Stomach (tissue), 9 donors: ENCODE data around the gene ACVR1B. TPM values are rescaled to one million over a fixed set of nuclear protein-coding genes. Genes with fewer than 3 reads are reported as not detected.
"Not testable (repeated sequence)": the region's sequence is repeated elsewhere in the genome, so short reads cannot be mapped to it uniquely, and the experiment has no call there.

ENCODE experiments used
- DNase-seq, 2 donors: peaks; one replicate each; pipeline versions ENCODE4 v3.0.0 to v3.0.0-alpha.2; 2013 to 2019
- H3K27ac ChIP-seq, 5 donors: fragments of 200-600 bp in 4 of 5; sonication (generic) in 4 of 5; one replicate each; pipeline ENCODE4 v1.5.1; 2013 to 2019; ENCODE audit warnings: mild to moderate bottlenecking in 1 of 5, moderate library complexity in 1 of 5
- H3K27me3 ChIP-seq, 3 donors: fragments of 200-600 bp; sonication (generic); one replicate each; pipeline ENCODE4 v1.5.1; 2017 to 2019; ENCODE audit warnings: mixed run types in 1 of 3
- H3K36me3 ChIP-seq, 4 donors: fragments of 200-600 bp; sonication (generic); 1 replicate in 3 of 4; 2 replicates in 1 of 4; pipeline ENCODE4 v1.5.1; 2016 to 2019
- H3K4me1 ChIP-seq, 4 donors: fragments of 200-600 bp; sonication (generic); one replicate each; pipeline ENCODE4 v1.5.1; 2016 to 2019
- H3K4me3 ChIP-seq, 4 donors: fragments of 200-600 bp; sonication (generic) in 3 of 4; one replicate each; pipeline ENCODE4 v1.5.1; 2016 to 2019; ENCODE audit warnings: mild to moderate bottlenecking in 1 of 4
- H3K9me3 ChIP-seq, 4 donors: fragments of 200-600 bp; sonication (generic); one replicate each; pipeline ENCODE4 v1.5.1; 2016 to 2019
- EP300 ChIP-seq: sonication (generic); formaldehyde crosslinking; IDR thresholded peaks from one replicate; pipeline ENCODE4 v1.6.1; 2017; ENCODE audit warnings: antibody characterized with exemption
- POLR2A ChIP-seq, 4 donors: fragments of 450-650 bp; IDR thresholded peaks; one replicate each; pipeline ENCODE4 v1.6.1; 2016; ENCODE audit warnings: antibody characterized with exemption in 4 of 4, control low read depth in 2 of 4, mild to moderate bottlenecking in 1 of 4, moderate library complexity in 1 of 4
- POLR2AphosphoS5 ChIP-seq, 3 donors: sonication (generic); formaldehyde crosslinking; IDR thresholded peaks; one replicate each; pipeline ENCODE4 v1.6.1; 2016; ENCODE audit warnings: antibody characterized with exemption in 3 of 3
- WGBS, 5 donors: extraction: QIAGEN DNeasy Blood & Tissue Kit in 3 of 5; methylation state at CpG; one replicate each; pipeline versions ENCODE4 v1.1.5 to v1.1.7; 2013 to 2018; 5-methylcytosine and 5-hydroxymethylcytosine counted together
- intact Hi-C: fragments of 100-400 bp; cut with DNase I; formaldehyde crosslinking; loops from one replicate; pipeline ENCODE4 v1.15.1; 2023; ENCODE audit warnings: low total_unique reads
- polyA plus RNA-seq, 3 donors: library from polyadenylated mRNA; stranded (reverse); fragments of 200-250 nt; gene quantifications; one replicate each; pipeline ENCODE4 v1.2.3, GENCODE V29; 2013
- total RNA-seq, 5 donors: library from RNA; depleted of rRNA; stranded (reverse); fragments of >200 nt; gene quantifications; one replicate each; pipeline versions ENCODE4 v1.1.0 to v1.2.3, GENCODE V29; 2014 to 2016
- TF ChIP-seq, protein P1 (sequence below), 7 experiments: fragments of 450-650 bp in 4 of 7; fragments of 200-600 bp in 3 of 7; sonication (generic) in 3 of 7; IDR thresholded peaks; one replicate each; pipeline ENCODE4 v1.5.1; 2016 to 2019; ENCODE audit warnings: antibody characterized with exemption in 7 of 7, control low read depth in 2 of 7, mild to moderate bottlenecking in 1 of 7
- donor health status: healthy with polysubstance abuse.
- donor health status: Bipolar disorder and iron deficiency.
- donor health status: healthy.

ACVR1B gene
- total and polyA plus RNA-seq, 8 donors: 8.3 to 53.1 (median 24.5) TPM

DNA sequence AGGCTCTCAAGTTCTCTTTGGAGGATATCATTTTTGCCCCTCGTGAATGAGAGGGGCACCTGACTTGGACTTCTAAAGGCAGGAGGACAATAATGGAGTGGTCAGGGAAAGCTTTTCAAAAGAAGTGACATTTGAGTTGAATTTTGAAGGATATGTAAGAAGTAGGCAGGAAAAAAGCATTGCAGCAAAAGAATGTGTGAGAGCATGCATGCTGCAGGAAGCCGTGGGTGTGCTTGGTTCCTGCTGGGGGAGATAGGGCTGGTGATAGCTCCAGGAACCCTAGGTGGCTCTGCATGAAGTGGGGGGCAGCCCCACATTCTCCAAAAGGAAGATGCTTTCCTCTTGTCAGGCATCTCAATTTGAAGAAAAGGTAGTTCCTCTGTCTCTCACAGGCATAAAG lies 23.1 kb downstream of the ACVR1B start:
- H3K27me3 ChIP-seq: no peaks in the 10 kb centered on the region
- TF ChIP-seq POLR2A (IDR thresholded peaks at IDR 0.05): no peak
- TF ChIP-seq, protein P1, sequence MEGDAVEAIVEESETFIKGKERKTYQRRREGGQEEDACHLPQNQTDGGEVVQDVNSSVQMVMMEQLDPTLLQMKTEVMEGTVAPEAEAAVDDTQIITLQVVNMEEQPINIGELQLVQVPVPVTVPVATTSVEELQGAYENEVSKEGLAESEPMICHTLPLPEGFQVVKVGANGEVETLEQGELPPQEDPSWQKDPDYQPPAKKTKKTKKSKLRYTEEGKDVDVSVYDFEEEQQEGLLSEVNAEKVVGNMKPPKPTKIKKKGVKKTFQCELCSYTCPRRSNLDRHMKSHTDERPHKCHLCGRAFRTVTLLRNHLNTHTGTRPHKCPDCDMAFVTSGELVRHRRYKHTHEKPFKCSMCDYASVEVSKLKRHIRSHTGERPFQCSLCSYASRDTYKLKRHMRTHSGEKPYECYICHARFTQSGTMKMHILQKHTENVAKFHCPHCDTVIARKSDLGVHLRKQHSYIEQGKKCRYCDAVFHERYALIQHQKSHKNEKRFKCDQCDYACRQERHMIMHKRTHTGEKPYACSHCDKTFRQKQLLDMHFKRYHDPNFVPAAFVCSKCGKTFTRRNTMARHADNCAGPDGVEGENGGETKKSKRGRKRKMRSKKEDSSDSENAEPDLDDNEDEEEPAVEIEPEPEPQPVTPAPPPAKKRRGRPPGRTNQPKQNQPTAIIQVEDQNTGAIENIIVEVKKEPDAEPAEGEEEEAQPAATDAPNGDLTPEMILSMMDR (IDR thresholded peaks at IDR 0.05): no peak
- no peak for TF ChIP-seq POLR2AphosphoS5 (IDR thresholded peaks at IDR 0.05)
- no peak for TF ChIP-seq EP300
- WGBS, 5 donors: 41 to 63% (median 56%) methylated on average over 2 of the region's 2 CpGs

DNA sequence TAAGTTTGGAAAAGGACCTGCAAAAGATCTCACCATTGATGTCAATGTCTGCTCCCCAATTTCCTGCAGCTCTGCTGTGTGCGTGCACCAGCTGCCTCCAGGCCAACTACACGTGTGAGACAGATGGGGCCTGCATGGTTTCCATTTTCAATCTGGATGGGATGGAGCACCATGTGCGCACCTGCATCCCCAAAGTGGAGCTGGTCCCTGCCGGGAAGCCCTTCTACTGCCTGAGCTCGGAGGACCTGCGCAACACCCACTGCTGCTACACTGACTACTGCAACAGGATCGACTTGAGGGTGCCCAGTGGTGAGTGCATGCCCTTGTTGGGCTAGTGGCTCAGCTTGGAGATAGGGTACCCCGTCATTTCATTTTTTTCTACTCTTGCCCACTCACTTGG lies 23.7 kb downstream of the ACVR1B start:
- peaks cover 48 to 74% (median 57%) of the 10 kb centered on the region in 4 donors for H3K4me1 ChIP-seq

More for the DNA sequence above, 23.1 kb downstream of the ACVR1B start:
- H3K27ac ChIP-seq: peak overlapping the region in 1 of 5 donors; percentile 76
- peaks cover 51 to 74% (median 55%) of the 10 kb centered on the region in 4 donors for H3K4me1 ChIP-seq
- H3K4me3 ChIP-seq: no peak overlapping the region
- peaks cover 16 to 45% (median 43%) of the 10 kb centered on the region in 4 donors for H3K36me3 ChIP-seq
- no peak for DNase-seq
- no peaks in the 10 kb centered on the region for H3K9me3 ChIP-seq
- intact Hi-C loops: no loop called here

DNA sequence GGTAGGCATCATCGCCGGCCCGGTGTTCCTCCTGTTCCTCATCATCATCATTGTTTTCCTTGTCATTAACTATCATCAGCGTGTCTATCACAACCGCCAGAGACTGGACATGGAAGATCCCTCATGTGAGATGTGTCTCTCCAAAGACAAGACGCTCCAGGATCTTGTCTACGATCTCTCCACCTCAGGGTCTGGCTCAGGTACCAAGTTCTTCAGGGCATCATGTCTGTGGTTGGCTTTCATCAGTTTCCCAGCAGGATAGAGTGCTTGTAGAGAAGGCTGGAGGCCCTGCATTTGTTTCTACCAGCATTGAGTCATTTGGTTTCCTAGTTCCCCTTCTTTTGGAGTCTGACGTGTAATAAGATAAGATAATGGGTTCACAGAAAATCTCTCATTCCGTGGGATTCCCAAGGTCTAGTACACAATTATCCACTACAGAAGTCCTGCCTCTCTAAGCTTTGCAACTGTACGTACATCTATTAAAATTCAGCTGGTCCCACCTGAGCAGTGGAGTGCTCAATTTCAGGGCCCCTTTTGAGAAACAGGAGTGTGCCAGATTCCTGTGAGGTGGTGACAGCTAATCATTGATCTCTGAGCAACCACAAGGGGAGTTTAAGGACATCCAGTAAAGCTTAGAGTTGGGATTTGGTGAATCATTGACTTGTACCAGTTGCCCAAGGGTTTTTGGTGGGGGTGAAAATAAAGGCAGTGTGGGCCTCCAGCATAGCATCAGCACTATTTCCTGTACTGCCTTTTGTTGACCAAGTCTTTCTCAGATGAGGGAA lies 25.1 kb downstream of the ACVR1B start:
- intact Hi-C loops: no loop called here
- H3K27ac ChIP-seq: peak overlapping the region in 4 of 5 donors; percentile 3 to 60 (median 42)

More for the DNA sequence above, 23.7 kb downstream of the ACVR1B start:
- H3K4me3 ChIP-seq: no peak overlapping the region
- no peaks in the 10 kb centered on the region for H3K27me3 ChIP-seq
- H3K9me3 ChIP-seq: no peaks in the 10 kb centered on the region
- TF ChIP-seq POLR2A (IDR thresholded peaks at IDR 0.05) (no peak), EP300 (no peak), POLR2AphosphoS5 (IDR thresholded peaks at IDR 0.05) (no peak)
- TF ChIP-seq, protein P1 (IDR thresholded peaks at IDR 0.05): no peak
- intact Hi-C loops: no loop called here
- WGBS, 5 donors: 81 to 90% (median 88%) methylated on average over 8 of the region's 8 CpGs
- no peak for DNase-seq
- H3K27ac ChIP-seq: peak overlapping the region in 1 of 5 donors; percentile 60
- peaks cover 16 to 46% (median 45%) of the 10 kb centered on the region in 4 donors for H3K36me3 ChIP-seq

DNA sequence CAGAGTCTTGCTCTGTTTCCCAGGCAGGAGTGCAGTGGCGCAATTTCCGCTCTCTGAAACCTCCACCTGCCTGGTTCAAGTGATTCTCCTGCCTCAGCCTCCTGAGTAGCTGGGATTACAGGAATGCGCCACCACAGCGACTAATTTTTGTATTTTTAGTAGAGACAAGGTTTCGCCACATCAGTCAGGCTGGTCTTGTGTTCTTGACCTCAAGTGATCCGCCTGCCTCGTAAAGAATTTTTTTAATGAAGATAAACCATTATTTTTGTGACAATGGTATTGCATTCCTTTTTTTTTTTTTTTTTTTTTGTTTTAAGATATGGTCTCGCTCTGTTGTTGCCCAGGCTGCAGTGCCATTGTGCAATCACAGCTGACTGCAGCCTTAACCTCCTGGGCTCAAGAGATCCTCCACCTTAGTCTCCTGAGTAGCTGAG lies 25.8 kb downstream of the ACVR1B start:
- WGBS, 5 donors: 91 to 95% (median 95%) methylated on average over 8 of the region's 8 CpGs
- Histone ChIP-seq H3K9me3 (no peaks in the 10 kb centered on the region), H3K4me3 (no peak overlapping the region), H3K36me3 (peaks cover 30 to 65% (median 64%) of the 10 kb centered on the region in 4 donors), H3K27me3 (no peaks in the 10 kb centered on the region), H3K4me1 (peaks cover 34 to 61% (median 39%) of the 10 kb centered on the region in 4 donors), H3K27ac (peak overlapping the region in 2 of 5 donors; percentile 49 to 60)
- intact Hi-C loops: no loop called here
- DNase-seq: no peak
- no peak for TF ChIP-seq EP300
- TF ChIP-seq, protein P1 (IDR thresholded peaks at IDR 0.05): no peak
- no peak for TF ChIP-seq POLR2AphosphoS5 (IDR thresholded peaks at IDR 0.05)
- no peak for TF ChIP-seq POLR2A (IDR thresholded peaks at IDR 0.05)

More for the DNA sequence above, 25.1 kb downstream of the ACVR1B start:
- WGBS, 5 donors: 77 to 87% (median 83%) methylated on average over 10 of the region's 10 CpGs
- no peak for TF ChIP-seq EP300
- TF ChIP-seq, protein P1 (IDR thresholded peaks at IDR 0.05): no peak
- no peak for TF ChIP-seq POLR2A (IDR thresholded peaks at IDR 0.05)
- peak in 1 of 3 donors; percentile 11 for TF ChIP-seq POLR2AphosphoS5 (IDR thresholded peaks at IDR 0.05)
- peak in 1 of 2 donors; percentile 49 for DNase-seq
- Histone ChIP-seq H3K4me3 (no peak overlapping the region), H3K4me1 (peaks cover 41 to 69% (median 46%) of the 10 kb centered on the region in 4 donors), H3K9me3 (no peaks in the 10 kb centered on the region), H3K27me3 (no peaks in the 10 kb centered on the region), H3K36me3 (peaks cover 23 to 58% (median 57%) of the 10 kb centered on the region in 4 donors)

DNA sequence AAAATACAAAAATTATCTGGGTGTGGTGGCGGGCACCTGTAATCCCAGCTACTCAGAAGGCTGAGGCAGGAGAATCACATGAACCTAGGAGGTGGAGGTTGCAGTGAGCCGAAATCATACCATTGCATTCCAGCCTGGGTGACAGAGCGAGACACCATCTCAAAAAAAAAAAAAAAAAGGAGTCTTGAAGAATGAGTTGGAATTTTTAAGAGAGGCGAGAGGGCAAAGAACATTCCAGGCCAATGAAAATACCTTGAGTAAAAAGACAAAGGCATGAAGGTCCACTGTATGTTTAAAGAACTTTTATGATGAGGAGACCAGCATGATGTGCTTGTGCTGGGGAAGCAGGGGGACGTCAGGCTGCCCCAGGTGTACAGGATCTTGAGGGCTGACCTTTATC lies 27.8 kb downstream of the ACVR1B start:
- H3K27me3 ChIP-seq, H3K27ac ChIP-seq, intact Hi-C loops, DNase-seq, H3K9me3 ChIP-seq, H3K4me3 ChIP-seq: not testable (repeated sequence)
- Histone ChIP-seq H3K36me3 (peaks cover 47 to 85% (median 84%) of the 10 kb centered on the region in 4 donors), H3K4me1 (peaks cover 14 to 42% (median 21%) of the 10 kb centered on the region in 4 donors)
- WGBS, 5 donors: 91 to 96% (median 92%) methylated on average over 5 of the region's 5 CpGs
